Astrocyte of the spinal cord (primary cell): ENCODE data around the gene SLC27A2.
A peak's percentile ranks its signal among the peaks of the same experiment; 100 is the strongest.

Source experiments
- DNase-seq: peaks from one replicate; pipeline ENCODE4 v3.0.0; 2011; ENCODE audit warnings: low read depth, low spot score
- H3K4me3 ChIP-seq: 2 replicates; pipeline ENCODE4 v1.5.1; 2011; ENCODE audit warnings: low read depth, mild to moderate bottlenecking, low read length, moderate library complexity
- in situ Hi-C: cut with HindIII; loops from 2 replicates; pipeline ENCODE4 v1.10.0; 2017; ENCODE audit warnings: low sequenced_read_pairs
- TF ChIP-seq, protein P1 (sequence below): IDR thresholded peaks from 2 replicates; pipeline ENCODE4 v1.5.1; 2012; ENCODE audit warnings: low read depth, mild to moderate bottlenecking, low read length, inconsistent platforms

SLC27A2 gene

GRCh38 chr15:50140098-50140497, 41.9 kb upstream of the SLC27A2 start:
- in situ Hi-C loops = no loop called here
- DNase-seq = no peak
- TF ChIP-seq, protein P1, sequence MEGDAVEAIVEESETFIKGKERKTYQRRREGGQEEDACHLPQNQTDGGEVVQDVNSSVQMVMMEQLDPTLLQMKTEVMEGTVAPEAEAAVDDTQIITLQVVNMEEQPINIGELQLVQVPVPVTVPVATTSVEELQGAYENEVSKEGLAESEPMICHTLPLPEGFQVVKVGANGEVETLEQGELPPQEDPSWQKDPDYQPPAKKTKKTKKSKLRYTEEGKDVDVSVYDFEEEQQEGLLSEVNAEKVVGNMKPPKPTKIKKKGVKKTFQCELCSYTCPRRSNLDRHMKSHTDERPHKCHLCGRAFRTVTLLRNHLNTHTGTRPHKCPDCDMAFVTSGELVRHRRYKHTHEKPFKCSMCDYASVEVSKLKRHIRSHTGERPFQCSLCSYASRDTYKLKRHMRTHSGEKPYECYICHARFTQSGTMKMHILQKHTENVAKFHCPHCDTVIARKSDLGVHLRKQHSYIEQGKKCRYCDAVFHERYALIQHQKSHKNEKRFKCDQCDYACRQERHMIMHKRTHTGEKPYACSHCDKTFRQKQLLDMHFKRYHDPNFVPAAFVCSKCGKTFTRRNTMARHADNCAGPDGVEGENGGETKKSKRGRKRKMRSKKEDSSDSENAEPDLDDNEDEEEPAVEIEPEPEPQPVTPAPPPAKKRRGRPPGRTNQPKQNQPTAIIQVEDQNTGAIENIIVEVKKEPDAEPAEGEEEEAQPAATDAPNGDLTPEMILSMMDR = no peak
- H3K4me3 ChIP-seq = no peak overlapping the region

DNA sequence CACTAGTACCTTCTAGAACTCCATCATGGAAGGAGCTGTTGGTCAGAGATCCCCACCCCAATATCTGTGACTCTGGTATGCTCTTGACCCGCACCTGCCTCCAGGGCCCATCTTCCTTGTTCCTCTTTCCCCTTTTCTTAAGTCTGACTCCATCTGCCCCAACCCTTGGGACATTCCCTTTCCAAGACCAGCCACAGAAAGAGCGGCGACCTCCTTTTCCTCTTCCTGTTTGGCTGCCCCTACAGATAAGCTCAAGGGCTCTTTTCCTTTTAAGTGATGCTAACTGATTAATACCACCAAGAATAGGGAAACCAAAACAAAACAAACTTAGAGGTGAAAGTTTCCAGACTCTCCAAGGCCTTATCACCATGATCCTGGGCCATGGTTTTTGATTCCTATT, 41.0 kb upstream of the SLC27A2 start:
- DNase-seq = no peak
- H3K4me3 ChIP-seq = no peak overlapping the region
- TF ChIP-seq, protein P1 = no peak
- in situ Hi-C loops = no loop called here

GRCh38 chr15:50141856-50142255, 40.1 kb upstream of the SLC27A2 start:
- in situ Hi-C loops = no loop called here

GRCh38 chr15:50143255-50143860, 38.6 kb upstream of the SLC27A2 start:
- in situ Hi-C loops = no loop called here
- no peak overlapping the region for H3K4me3 ChIP-seq
- no peak for DNase-seq
- TF ChIP-seq, protein P1 = no peak

More at GRCh38 chr15:50141856-50142255, 40.1 kb upstream of the SLC27A2 start:
- no peak for DNase-seq
- TF ChIP-seq, protein P1 = no peak
- no peak overlapping the region for H3K4me3 ChIP-seq

GRCh38 chr15:50144341-50145120, 37.5 kb upstream of the SLC27A2 start:
- H3K4me3 ChIP-seq = no peak overlapping the region
- TF ChIP-seq, protein P1 = no peak
- no peak for DNase-seq
- in situ Hi-C loops = no loop called here

DNA sequence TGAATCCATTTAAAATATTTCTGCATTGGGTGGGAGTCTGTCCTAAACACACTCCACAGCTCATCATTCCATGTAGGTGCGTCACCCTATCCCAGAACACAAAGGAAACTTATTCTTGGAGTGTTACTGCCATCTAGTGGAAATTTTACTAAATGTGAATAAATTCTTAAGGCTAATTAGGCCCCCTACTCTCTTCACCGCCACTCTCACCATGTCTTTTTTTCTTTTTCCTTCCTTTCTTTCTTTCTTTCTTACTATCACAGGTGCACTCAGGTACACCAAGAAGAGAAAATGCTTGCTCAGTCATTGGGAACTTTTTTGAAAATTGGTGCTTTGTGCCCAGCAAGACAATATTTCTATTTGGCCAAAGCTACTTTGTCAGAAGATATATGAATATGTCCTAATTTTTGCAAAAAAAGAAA, 36.5 kb upstream of the SLC27A2 start:
- in situ Hi-C loops = no loop called here
- DNase-seq = peak; percentile 86
- H3K4me3 ChIP-seq = no peak overlapping the region
- TF ChIP-seq, protein P1 = peak; percentile 21
